HCT116 (cell line): ENCODE results near the gene C1orf167. TPM values are rescaled to one million over a fixed set of nuclear protein-coding genes. Genes with fewer than 3 reads are reported as not detected.

Source experiments
- ATAC-seq: fragments of 200-7000 bp; cut with Tn5 transposase; 2 replicates; pipeline ENCODE4 v1.9.1; 2020; ENCODE audit warnings: mild to moderate bottlenecking, moderate library complexity
- BruUV-seq: library from RNA; stranded (reverse); fragments of 400-500 nt; replicated peaks from 2 replicates; lab custom pipeline; 2021; lab: Mats Ljungman, UMichigan
- CTCF ChIA-PET: fragments of 300-600 bp; sonication (Branson Sonifier 250); formaldehyde crosslinking; loops from one replicate; lab custom pipeline; 2021; ENCODE audit warnings: antibody characterized with exemption; lab: Charles Lee
- POLR2A ChIA-PET: fragments of 300-600, 350-600 bp; sonication (Branson Sonifier 250); formaldehyde crosslinking; loops from one replicate; lab custom pipeline; 2021; ENCODE audit warnings: antibody characterized with exemption; lab: Charles Lee
- RAD21 ChIA-PET, 2 experiments: fragments of 300-600 bp; sonication (Branson Sonifier 250); formaldehyde crosslinking; loops; one replicate each; lab custom pipeline; 2023; ENCODE audit warnings: low total read pairs in 2 of 2; ENCODE audit not compliant: uncharacterized antibody in 2 of 2, unreplicated experiment in 2 of 2, low non-redundant PET in 1 of 2; lab: Charles Lee
- DNase-seq: peaks from one replicate; pipeline ENCODE4 v3.0.0-alpha.2; 2010; ENCODE audit warnings: low read depth, low spot score
- H2AFZ ChIP-seq: fragments of 200-600 bp; shearing (Covaris generic), sonication (generic); 2 replicates; pipeline ENCODE4 v1.6.1; 2017; ENCODE audit warnings: low read depth, mixed run types, mixed read lengths, antibody characterized with exemption, low read length; ENCODE audit not compliant: poor library complexity, severe bottlenecking
- H3K27ac ChIP-seq: 2 replicates; pipeline ENCODE4 v1.5.1; 2012; ENCODE audit warnings: low read depth, low read length
- H3K27me3 ChIP-seq: fragments of 200-600 bp; sonication (generic); 2 replicates; pipeline ENCODE4 v1.6.1; 2016; ENCODE audit warnings: mixed run types, low read length, mixed read lengths; ENCODE audit not compliant: insufficient read depth
- H3K36me3 ChIP-seq, 2 experiments: fragments of 200-500 bp in 1 of 2; fragments of 200-600 bp in 1 of 2; sonication (Bioruptor generic) in 1 of 2; sonication (generic) in 1 of 2; 2 replicates each; pipeline versions ENCODE4 v1.5.1 to v1.6.1; 2014 to 2016; ENCODE audit warnings: low read length in 2 of 2, inconsistent platforms in 1 of 2, mixed read lengths in 1 of 2, mixed run types in 1 of 2; ENCODE audit not compliant: insufficient read depth in 2 of 2, control insufficient read depth in 1 of 2
- H3K4me1 ChIP-seq, 2 experiments: fragments of 200-600 bp in 1 of 2; sonication (generic) in 1 of 2; 2 replicates each; pipeline versions ENCODE4 v1.5.1 to v1.6.1; 2012 to 2017; ENCODE audit warnings: low read length in 2 of 2, inconsistent platforms in 1 of 2, mild to moderate bottlenecking in 1 of 2, mixed read lengths in 1 of 2, mixed run types in 1 of 2, moderate library complexity in 1 of 2; ENCODE audit not compliant: insufficient read depth in 2 of 2, control insufficient read depth in 1 of 2
- H3K4me2 ChIP-seq: fragments of 200-600 bp; sonication (generic); 2 replicates; pipeline ENCODE4 v1.6.1; 2017; ENCODE audit warnings: mixed run types, low read length, mixed read lengths
- H3K4me3 ChIP-seq, 2 experiments: fragments of 200-600 bp in 1 of 2; sonication (generic) in 1 of 2; replicated peaks in 1 of 2; 2 replicates each; pipeline ENCODE4 v1.5.1; 2011 to 2016; ENCODE audit warnings: low read length in 2 of 2, control low read depth in 1 of 2, low read depth in 1 of 2, mild to moderate bottlenecking in 1 of 2, mixed read lengths in 1 of 2, mixed run types in 1 of 2
- H3K79me2 ChIP-seq: fragments of 200-600 bp; sonication (generic); 2 replicates; pipeline ENCODE4 v1.6.1; 2017; ENCODE audit warnings: mild to moderate bottlenecking, mixed run types, low read length, moderate library complexity, mixed read lengths; ENCODE audit not compliant: insufficient read depth
- H3K9ac ChIP-seq: fragments of 200-600 bp; sonication (generic); 2 replicates; pipeline ENCODE4 v1.6.1; 2016; ENCODE audit warnings: low read length, mixed read lengths
- H3K9me2 ChIP-seq: fragments of 200-600 bp; sonication (generic), shearing (Covaris generic); 2 replicates; pipeline ENCODE4 v1.6.1; 2017; ENCODE audit warnings: mixed run types, mild to moderate bottlenecking, moderate library complexity; ENCODE audit not compliant: insufficient read depth
- H3K9me3 ChIP-seq, 2 experiments: fragments of 200-500 bp in 1 of 2; fragments of 200-600 bp in 1 of 2; sonication (Bioruptor generic) in 1 of 2; sonication (generic) in 1 of 2; 2 replicates each; pipeline ENCODE4 v1.6.1; 2014 to 2017; ENCODE audit warnings: low read length in 2 of 2, mixed read lengths in 2 of 2, inconsistent platforms in 1 of 2, low read depth in 1 of 2, mild to moderate bottlenecking in 1 of 2, mixed run types in 1 of 2, moderate library complexity in 1 of 2; ENCODE audit not compliant: control insufficient read depth in 1 of 2, insufficient read depth in 1 of 2
- H4K20me1 ChIP-seq: fragments of 200-600 bp; sonication (generic), shearing (Covaris generic); 2 replicates; pipeline ENCODE4 v1.6.1; 2017; ENCODE audit warnings: mixed run types, mild to moderate bottlenecking, moderate library complexity; ENCODE audit not compliant: insufficient read depth
- CTCF ChIP-seq, 3 experiments: fragments of 200-600 bp in 1 of 3; sonication (generic) in 1 of 3; IDR thresholded peaks in 2 of 3; conservative IDR thresholded peaks in 1 of 3; 2 replicates each; pipeline ENCODE4 v1.5.1; 2012 to 2017; ENCODE audit warnings: low read depth in 2 of 3, low read length in 2 of 3, antibody characterized with exemption in 1 of 3, borderline replicate concordance in 1 of 3, control low read depth in 1 of 3, mild to moderate bottlenecking in 1 of 3, mixed read lengths in 1 of 3, mixed run types in 1 of 3, moderate library complexity in 1 of 3; ENCODE audit not compliant: insufficient read depth in 1 of 3
- ELF1 ChIP-seq: IDR thresholded peaks from 2 replicates; pipeline ENCODE4 v1.6.1; 2012; ENCODE audit warnings: low read depth, borderline replicate concordance
- EZH2 ChIP-seq: fragments of 200-600 bp; sonication (generic); IDR thresholded peaks from 2 replicates; pipeline ENCODE4 v1.6.1; 2017; ENCODE audit warnings: antibody characterized with exemption, mixed run types
- JUND ChIP-seq: IDR thresholded peaks from 2 replicates; pipeline ENCODE4 v1.6.1; 2012
- POLR2A ChIP-seq: IDR thresholded peaks from 2 replicates; pipeline ENCODE4 v1.7.0; 2011; ENCODE audit warnings: borderline replicate concordance; ENCODE audit not compliant: insufficient read depth, insufficient read length; ENCODE audit errors: extremely low read depth
- SIN3A ChIP-seq: IDR thresholded peaks from 2 replicates; pipeline ENCODE4 v1.6.1; 2012; ENCODE audit warnings: low read depth
- SP1 ChIP-seq: IDR thresholded peaks from 2 replicates; pipeline ENCODE4 v1.6.1; 2012; ENCODE audit warnings: low read depth
- SRF ChIP-seq: IDR thresholded peaks from 2 replicates; pipeline ENCODE4 v1.6.1; 2012; ENCODE audit warnings: low read depth
- TCF7L2 ChIP-seq: IDR thresholded peaks from 2 replicates; pipeline ENCODE4 v1.7.0; 2011; ENCODE audit warnings: borderline replicate concordance, inconsistent platforms; ENCODE audit not compliant: insufficient read depth, insufficient read length; ENCODE audit errors: extremely low read depth
- ZFX ChIP-seq: fragments of 450-650 bp; IDR thresholded peaks from 2 replicates; pipeline ENCODE4 v1.6.1; 2017
- intact Hi-C: fragments of 100-400 bp; cut with micrococcal nuclease; formaldehyde crosslinking; loops from 2 replicates; pipeline ENCODE4 v1.10.0; 2022
- total RNA-seq: library from RNA; stranded (reverse); gene quantifications from one replicate; pipeline ENCODE4 v1.2.1, GENCODE V29; 2021; ENCODE audit not compliant: unreplicated experiment
- TF ChIP-seq, protein P1 (sequence below): IDR thresholded peaks from 2 replicates; pipeline ENCODE4 v1.6.1; 2012; ENCODE audit warnings: low read depth

C1orf167 gene
- total RNA-seq, 1 experiment from 2014 or later, result 0.12 TPM

DNA sequence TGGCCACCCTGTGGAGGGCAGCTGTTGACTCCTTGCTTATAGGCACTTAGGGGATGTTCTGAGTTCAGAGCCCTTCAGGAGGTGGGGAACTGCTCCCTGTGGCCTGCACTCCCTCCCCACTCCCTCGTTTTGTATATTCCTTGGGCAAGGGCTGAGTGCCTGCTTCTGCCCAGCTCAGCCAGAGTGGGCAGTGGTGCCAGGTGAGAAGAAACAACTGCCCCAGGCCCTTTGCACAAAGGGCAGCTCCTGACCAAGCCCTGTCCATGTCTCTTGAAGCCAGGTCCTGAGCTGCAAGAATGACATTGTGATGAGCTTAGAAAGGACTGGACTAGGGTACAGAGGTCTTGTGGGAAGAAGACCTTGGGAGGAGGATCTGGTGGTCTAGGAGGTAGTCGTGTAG is 23.9 kb upstream of the C1orf167 start:
- BruUV-seq, result no TSS peak
- Histone ChIP-seq H3K9me3 (no peaks in the 10 kb centered on the region), H3K4me2 (peak overlapping the region; percentile 93; the same call in 1 of the 2 replicates), H3K4me1 (peaks cover 14 to 23% of the 10 kb centered on the region in 2 experiments), H4K20me1 (no peaks in the 10 kb centered on the region), H3K36me3 (no peaks in the 10 kb centered on the region), H2AFZ (no peak overlapping the region), H3K9ac (no peak overlapping the region), H3K9me2 (no peaks in the 10 kb centered on the region), H3K79me2 (peaks cover 11% of the 10 kb centered on the region), H3K27me3 (no peaks in the 10 kb centered on the region), H3K27ac (no peak overlapping the region), H3K4me3 (no peak overlapping the region)
- ATAC-seq (no peak), DNase-seq (no peak)
- ChIA-PET RAD21 (no interaction called here), CTCF (interaction anchor here (0.6 kb wide), 1 partner anchor 65 kb away, joined by 3 read pairs; no protein-coding TSS in a partner anchor), POLR2A (no interaction called here)
- TF ChIP-seq CTCF (IDR thresholded peaks at IDR 0.05 in 2 of 3, conservative IDR thresholded peaks at IDR 0.05 in 1 of 3; ENCODE audit: borderline replicate concordance in 1 of 3, insufficient read depth in 1 of 3, low read depth in 2 of 3, low read length in 2 of 3), result no peak
- no peak for TF ChIP-seq ELF1
- no peak for TF ChIP-seq SP1
- TF ChIP-seq POLR2A, result no peak
- TF ChIP-seq EZH2, result no peak
- TF ChIP-seq ZFX, result no peak
- TF ChIP-seq, protein P1, sequence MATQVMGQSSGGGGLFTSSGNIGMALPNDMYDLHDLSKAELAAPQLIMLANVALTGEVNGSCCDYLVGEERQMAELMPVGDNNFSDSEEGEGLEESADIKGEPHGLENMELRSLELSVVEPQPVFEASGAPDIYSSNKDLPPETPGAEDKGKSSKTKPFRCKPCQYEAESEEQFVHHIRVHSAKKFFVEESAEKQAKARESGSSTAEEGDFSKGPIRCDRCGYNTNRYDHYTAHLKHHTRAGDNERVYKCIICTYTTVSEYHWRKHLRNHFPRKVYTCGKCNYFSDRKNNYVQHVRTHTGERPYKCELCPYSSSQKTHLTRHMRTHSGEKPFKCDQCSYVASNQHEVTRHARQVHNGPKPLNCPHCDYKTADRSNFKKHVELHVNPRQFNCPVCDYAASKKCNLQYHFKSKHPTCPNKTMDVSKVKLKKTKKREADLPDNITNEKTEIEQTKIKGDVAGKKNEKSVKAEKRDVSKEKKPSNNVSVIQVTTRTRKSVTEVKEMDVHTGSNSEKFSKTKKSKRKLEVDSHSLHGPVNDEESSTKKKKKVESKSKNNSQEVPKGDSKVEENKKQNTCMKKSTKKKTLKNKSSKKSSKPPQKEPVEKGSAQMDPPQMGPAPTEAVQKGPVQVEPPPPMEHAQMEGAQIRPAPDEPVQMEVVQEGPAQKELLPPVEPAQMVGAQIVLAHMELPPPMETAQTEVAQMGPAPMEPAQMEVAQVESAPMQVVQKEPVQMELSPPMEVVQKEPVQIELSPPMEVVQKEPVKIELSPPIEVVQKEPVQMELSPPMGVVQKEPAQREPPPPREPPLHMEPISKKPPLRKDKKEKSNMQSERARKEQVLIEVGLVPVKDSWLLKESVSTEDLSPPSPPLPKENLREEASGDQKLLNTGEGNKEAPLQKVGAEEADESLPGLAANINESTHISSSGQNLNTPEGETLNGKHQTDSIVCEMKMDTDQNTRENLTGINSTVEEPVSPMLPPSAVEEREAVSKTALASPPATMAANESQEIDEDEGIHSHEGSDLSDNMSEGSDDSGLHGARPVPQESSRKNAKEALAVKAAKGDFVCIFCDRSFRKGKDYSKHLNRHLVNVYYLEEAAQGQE, result no peak
- no peak for TF ChIP-seq TCF7L2
- no peak for TF ChIP-seq SIN3A
- TF ChIP-seq SRF, result no peak
- no peak for TF ChIP-seq JUND
- intact Hi-C loops, result no loop called here
